Large intestine (tissue), 3 donors: ENCODE measurements around the gene KCTD21. TPM values are rescaled to one million over a fixed set of nuclear protein-coding genes. Genes with fewer than 3 reads are reported as not detected.

Experiments used
- DNase-seq, 2 donors: peaks; one replicate each; pipeline versions ENCODE4 v3.0.0 to v3.0.0-alpha.2; 2013
- H3K27ac ChIP-seq: one replicate; pipeline ENCODE4 v1.5.1; 2013; ENCODE audit warnings: low read length
- H3K27me3 ChIP-seq: 2 replicates; pipeline ENCODE4 v1.6.1; 2013; ENCODE audit warnings: low read length; ENCODE audit not compliant: control insufficient read depth, insufficient read depth
- H3K36me3 ChIP-seq: 2 replicates; pipeline ENCODE4 v1.6.1; 2013; ENCODE audit warnings: low read length; ENCODE audit not compliant: control insufficient read depth, insufficient read depth
- H3K4me1 ChIP-seq: one replicate; pipeline ENCODE4 v1.6.1; 2013; ENCODE audit warnings: low read length; ENCODE audit not compliant: control insufficient read depth, insufficient read depth
- H3K4me3 ChIP-seq: one replicate; pipeline ENCODE4 v1.5.1; 2013; ENCODE audit warnings: low read length
- H3K9me3 ChIP-seq: one replicate; pipeline ENCODE4 v1.6.1; 2013; ENCODE audit warnings: mild to moderate bottlenecking, low read depth, low read length, moderate library complexity; ENCODE audit not compliant: control insufficient read depth
- WGBS: methylation state at CpG from one replicate; pipeline ENCODE4 v1.1.5; 2013; ENCODE audit warnings: low lambda C conversion rate; ENCODE audit not compliant: insufficient coverage; 5-methylcytosine and 5-hydroxymethylcytosine counted together
- polyA plus RNA-seq: library from polyadenylated mRNA; unstranded; fragments of 120-200 nt; gene quantifications from one replicate; pipeline ENCODE4 v1.2.1, GENCODE V29; 2013

KCTD21 gene
- polyA plus RNA-seq, 1 donor: 5.2 TPM

DNA sequence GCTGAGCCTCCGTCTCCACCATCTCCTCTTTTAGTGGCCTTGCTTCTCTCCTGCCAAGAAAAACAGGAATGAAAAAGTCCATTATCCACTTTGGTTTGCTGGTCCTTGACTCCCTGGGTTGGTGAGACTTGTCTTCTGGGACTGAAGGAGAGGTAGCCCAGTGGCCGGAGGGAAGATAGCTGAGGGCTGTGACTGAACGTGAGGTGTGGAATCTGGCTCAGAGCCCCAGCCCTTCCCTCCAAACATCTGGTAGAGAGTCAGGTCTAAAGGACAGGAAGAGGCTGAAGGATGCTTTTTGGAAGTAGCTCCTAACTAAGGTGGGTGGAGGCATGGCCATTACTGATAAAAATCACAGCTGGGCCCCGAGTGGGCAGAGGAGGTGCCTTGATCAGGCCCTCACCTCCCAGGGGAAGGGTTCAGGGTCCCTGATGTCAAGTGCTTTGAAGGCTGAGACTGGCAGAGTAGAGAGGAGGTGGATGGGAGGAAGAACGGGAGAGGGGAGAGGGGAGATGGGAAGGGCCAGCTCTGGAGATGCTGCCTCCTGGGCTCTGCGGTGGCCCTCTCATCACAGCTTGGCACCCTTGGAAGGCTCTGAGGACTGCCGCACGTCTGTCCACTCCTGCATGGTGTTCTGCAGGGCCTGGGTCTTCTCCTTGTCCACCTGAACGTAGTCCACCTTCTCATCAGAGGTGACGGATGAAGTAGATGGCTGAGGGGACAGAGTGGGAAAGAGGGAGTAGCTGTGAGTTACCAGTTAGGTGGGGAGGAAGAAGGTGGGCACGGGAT, 30.5 kb upstream of the KCTD21 start:
- no peaks in the 10 kb centered on the region for H3K9me3 ChIP-seq
- no peak overlapping the region for H3K27ac ChIP-seq
- H3K4me1 ChIP-seq: no peaks in the 10 kb centered on the region
- DNase-seq: no peak
- WGBS: no CpG with 5 or more reads among the region's 11 CpGs
- H3K4me3 ChIP-seq: no peak overlapping the region
- no peaks in the 10 kb centered on the region for H3K27me3 ChIP-seq
- H3K36me3 ChIP-seq: peaks cover 64% of the 10 kb centered on the region

DNA sequence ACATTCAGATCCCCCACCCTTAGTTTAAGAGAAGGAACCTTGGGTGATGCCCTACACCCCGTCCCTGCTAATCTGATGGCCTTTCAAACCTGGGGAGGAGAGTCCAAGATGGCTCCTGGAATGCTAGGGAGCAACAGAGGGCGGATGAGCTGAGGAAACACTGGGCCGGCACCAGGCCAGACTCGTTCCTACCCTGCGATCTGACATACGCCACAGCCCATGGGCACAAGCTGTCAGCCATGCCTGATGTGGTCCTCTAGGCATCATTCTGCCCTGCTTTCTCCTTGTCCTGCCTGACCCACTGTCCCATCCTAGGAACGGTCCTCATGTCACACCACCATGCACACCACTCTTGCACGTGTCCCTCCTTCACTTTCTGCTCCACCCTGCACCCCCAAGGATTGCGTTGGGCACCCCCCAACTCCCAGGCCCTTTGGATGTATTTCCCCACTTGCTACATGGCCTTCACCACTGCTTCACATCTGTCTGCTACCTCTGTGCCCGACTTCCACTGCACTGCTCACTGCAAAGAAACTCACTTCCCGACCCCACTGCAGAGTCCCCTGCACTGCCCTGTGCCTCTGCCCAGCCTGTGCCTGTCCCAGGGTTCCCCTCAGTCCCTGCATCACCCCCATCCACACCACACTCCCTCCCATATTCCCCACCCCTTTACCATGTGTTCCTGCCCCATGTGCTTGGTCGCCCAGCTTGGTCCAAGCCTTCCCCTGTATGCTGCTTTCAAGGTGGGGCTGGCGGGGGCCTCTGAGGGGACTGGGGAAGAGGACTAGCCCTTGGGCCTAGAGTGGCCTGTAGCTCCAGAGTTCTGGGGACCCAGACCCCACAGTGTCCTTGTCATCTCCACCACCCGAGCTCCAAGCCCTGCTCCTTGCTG, 29.5 kb upstream of the KCTD21 start:
- Histone ChIP-seq H3K36me3 (peaks cover 59% of the 10 kb centered on the region), H3K27me3 (no peaks in the 10 kb centered on the region), H3K4me3 (no peak overlapping the region), H3K9me3 (no peaks in the 10 kb centered on the region), H3K27ac (no peak overlapping the region), H3K4me1 (no peaks in the 10 kb centered on the region)
- no peak for DNase-seq
- 93% methylated on average over 2 of the region's 14 CpGs for WGBS

- DNase-seq: no peak
- whole genome bisulfite sequencing: no CpG with 5 or more reads among the region's 5 CpGs
- Histone ChIP-seq H3K27me3 (no peaks in the 10 kb centered on the region), H3K27ac (no peak overlapping the region), H3K4me3 (no peak overlapping the region), H3K36me3 (peaks cover 53% of the 10 kb centered on the region), H3K9me3 (no peaks in the 10 kb centered on the region), H3K4me1 (no peaks in the 10 kb centered on the region)
Observed at GRCh38 chr11:78216571-78217287, 28.3 kb upstream of the KCTD21 start.

DNA sequence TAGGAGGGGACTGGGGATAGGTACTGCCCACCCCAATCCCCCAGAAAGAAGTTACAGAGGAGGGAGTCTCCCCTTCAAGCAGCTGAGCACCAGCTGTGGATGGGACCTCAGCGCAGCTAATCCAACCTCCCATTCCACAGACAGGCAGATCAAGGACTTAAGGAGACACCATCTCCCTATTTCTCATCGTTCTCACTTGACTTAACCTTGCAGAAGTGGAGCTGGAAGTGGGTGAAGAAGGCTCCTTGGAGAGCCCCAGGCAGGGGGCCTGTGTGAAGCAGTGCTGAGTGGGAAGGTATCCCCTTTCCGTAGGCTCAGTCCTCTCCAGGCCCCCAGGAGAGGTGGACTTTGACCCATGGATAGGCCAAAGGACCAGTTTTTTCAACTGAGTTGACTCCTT, 27.6 kb upstream of the KCTD21 start:
- Histone ChIP-seq H3K9me3 (no peaks in the 10 kb centered on the region), H3K36me3 (peaks cover 46% of the 10 kb centered on the region), H3K4me3 (no peak overlapping the region), H3K4me1 (no peaks in the 10 kb centered on the region), H3K27ac (no peak overlapping the region), H3K27me3 (no peaks in the 10 kb centered on the region)
- no CpG with 5 or more reads among the region's 3 CpGs for WGBS
- DNase-seq: no peak

GRCh38 chr11:78214331-78215194, 26.1 kb upstream of the KCTD21 start:
- no peak for DNase-seq
- Histone ChIP-seq H3K4me3 (no peak overlapping the region), H3K27ac (no peak overlapping the region), H3K36me3 (peaks cover 36% of the 10 kb centered on the region), H3K9me3 (no peaks in the 10 kb centered on the region), H3K27me3 (no peaks in the 10 kb centered on the region), H3K4me1 (no peaks in the 10 kb centered on the region)
- 100% methylated on average over 1 of the region's 12 CpGs for WGBS

- H3K27me3 ChIP-seq: no peaks in the 10 kb centered on the region
- WGBS: no CpG with 5 or more reads among the region's 8 CpGs
- no peak overlapping the region for H3K4me3 ChIP-seq
- DNase-seq: no peak
- H3K36me3 ChIP-seq: peaks cover 29% of the 10 kb centered on the region
- no peak overlapping the region for H3K27ac ChIP-seq
- H3K9me3 ChIP-seq: no peaks in the 10 kb centered on the region
- no peaks in the 10 kb centered on the region for H3K4me1 ChIP-seq
Observed at GRCh38 chr11:78213526-78214330, 25.3 kb upstream of the KCTD21 start.

- no peaks in the 10 kb centered on the region for H3K27me3 ChIP-seq
- no CpG with 5 or more reads among the region's 11 CpGs for WGBS
- no peak for DNase-seq
- H3K9me3 ChIP-seq: no peaks in the 10 kb centered on the region
- no peak overlapping the region for H3K4me3 ChIP-seq
- peaks cover 22% of the 10 kb centered on the region for H3K36me3 ChIP-seq
- no peak overlapping the region for H3K27ac ChIP-seq
- H3K4me1 ChIP-seq: no peaks in the 10 kb centered on the region
Observed at GRCh38 chr11:78212586-78213371, 24.4 kb upstream of the KCTD21 start.

- H3K27ac ChIP-seq: no peak overlapping the region
- H3K36me3 ChIP-seq: peaks cover 20% of the 10 kb centered on the region
- H3K4me1 ChIP-seq: no peaks in the 10 kb centered on the region
- no peak overlapping the region for H3K4me3 ChIP-seq
- no peaks in the 10 kb centered on the region for H3K9me3 ChIP-seq
- 100% methylated on average over 3 of the region's 5 CpGs for WGBS
- H3K27me3 ChIP-seq: no peaks in the 10 kb centered on the region
- DNase-seq: no peak
Observed at GRCh38 chr11:78211565-78211964, 23.1 kb upstream of the KCTD21 start.
